ENCODE data around the gene OR4D1. TPM values are rescaled to one million over a fixed set of nuclear protein-coding genes. Genes with fewer than 3 reads are reported as not detected.

The OR4D1 gene
- total and polyA plus RNA-seq, 2 of the 8 experiments (the other 6 are each of a cell fraction or from before 2014, with no cell fraction given) = 0.32 to 0.39 TPM

- TF ChIP-seq EP300 (IDR thresholded peaks at IDR 0.05; ENCODE audit: borderline replicate concordance in 1 of 2, low read depth in 2 of 2, low read length in 2 of 2) (no peak), RNF2 (IDR thresholded peaks at IDR 0.05; ENCODE audit: borderline replicate concordance, low read depth, low read length, missing control alignments, poor library complexity, severe bottlenecking) (no peak)
Measured at GRCh38 chr17:58172369-58173071, 24.3 kb downstream of the OR4D1 start (continued).

Data from H1 (cell line).